ENCODE results near the gene RHOG.
"Not testable (repeated sequence)": the region's sequence is repeated elsewhere in the genome, so short reads cannot be mapped to it uniquely, and the experiment has no call there.

Gene RHOG

GRCh38 chr11:3807909-3808860 lies 32.6 kb downstream of the RHOG start, which contains the start of gene PGAP2:
PGAP2 (plus strand) TSS chr11:3808560; CDS start chr11:3811260, 2,700 bp downstream.
- DNase-seq = peak; percentile 38

GRCh38 chr11:3803726-3804495 lies 36.8 kb downstream of the RHOG start:
- no peak for DNase-seq

DNA sequence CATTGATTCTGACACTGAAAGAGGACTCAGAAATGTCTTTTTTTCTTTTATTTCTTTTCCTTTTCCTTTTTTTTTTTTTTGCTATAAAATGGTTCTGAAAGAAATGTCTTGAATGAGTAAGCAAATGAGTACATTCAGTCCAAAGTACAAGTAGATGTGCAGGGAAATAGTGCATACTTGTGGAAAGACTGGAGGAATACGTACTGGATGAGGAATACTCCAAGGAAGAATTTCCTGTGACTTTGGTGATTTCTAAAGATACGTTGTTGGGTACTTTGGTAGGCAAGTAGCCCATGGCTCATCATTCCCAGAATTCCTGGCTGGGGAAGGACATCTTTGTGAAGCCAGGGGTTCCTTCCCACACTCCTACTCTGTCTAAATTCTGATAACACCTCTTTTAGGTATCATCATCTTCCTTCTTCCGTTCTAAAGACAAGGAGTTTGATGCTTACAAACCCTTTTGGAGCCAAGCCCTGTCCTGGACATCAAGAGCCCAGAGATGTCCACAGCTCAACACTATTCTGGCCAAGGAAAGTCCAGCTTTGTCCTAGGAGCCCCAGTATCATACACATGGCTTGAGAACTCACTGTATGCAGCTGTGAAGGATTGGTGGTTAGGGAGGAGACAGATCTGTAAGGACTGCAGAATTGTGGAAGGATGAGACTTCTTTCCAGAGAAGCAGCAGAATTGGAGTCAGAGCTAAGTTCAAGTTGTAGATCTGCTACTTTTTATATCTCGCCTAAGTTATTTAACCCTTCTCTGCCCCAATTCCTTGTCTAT lies 38.6 kb downstream of the RHOG start:
- no peak for DNase-seq

DNA sequence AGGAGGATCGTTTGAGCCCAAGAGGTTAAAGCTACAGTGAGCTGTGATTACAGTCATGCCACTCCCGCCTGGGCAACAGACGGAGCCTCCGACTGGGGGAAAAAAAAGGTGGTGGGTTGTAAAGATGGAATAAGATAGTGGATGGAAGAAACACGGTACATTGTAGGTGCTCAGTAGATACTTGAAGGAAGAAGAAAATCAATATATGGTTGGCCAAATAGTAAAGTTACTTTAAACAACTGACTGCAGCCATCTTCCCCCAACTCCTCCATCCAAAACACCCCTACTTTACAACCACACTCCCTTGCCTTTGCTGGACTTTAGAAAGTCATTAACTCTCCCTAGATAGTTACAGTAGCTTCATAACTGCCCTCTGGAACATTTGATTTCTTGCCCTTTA lies 40.9 kb downstream of the RHOG start:
- no peak for DNase-seq

DNA sequence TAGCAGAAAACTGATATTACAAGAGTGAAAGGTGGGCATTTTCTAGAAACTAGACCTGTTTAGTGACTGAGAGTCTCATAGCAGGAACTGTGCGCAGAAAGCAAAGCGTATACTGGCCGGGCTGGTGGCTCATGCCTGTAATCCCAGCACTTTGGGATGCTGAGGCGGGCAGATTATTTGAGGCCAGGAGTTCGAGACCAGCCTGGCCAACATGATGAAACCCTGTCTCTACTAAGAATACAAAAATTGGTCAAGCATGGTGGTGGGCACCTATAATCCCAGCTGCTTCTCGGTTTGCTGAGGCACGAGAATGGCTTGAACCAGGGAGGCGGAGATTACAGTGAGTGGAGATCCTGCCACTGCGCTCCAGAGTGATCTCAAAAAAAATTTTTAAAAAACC lies 41.6 kb downstream of the RHOG start:
- no peak for DNase-seq

DNA sequence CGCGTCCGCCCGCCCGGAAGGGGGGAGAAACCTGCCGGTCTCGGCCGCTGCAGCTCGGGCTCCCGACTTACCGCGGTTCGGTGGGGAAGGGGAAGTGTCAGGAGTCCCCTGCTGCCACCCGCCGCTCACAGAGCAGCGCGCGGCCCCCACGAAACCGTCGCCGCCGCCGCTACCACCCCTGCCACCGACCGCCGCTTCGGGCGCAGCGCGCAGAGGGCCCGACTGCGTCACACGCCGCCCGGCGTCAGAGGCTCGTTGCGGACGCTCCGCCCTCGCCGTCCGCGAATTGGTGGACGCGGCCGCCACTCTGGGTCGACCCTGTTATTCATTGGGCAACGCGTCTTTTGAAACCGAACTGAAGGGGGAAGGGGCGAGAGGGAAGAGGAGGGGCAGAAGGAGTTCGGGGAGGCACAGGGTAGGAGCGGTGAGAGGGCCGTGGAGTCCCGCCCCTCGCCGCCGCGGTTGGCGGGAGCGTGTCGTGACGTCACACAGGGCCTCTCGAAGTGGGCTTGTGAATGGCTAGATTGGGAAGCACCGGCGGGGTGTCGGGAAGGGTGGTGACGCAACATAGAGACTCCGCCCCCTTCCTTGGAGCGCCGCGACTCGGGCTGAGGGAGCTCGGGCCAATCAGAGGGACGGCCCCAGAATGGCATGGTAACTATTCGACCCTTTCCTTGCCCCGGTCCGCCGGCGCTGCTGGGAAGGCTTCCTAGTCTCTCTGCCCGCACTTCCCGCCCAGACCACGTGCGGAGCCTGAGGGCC lies 43.2 kb downstream of the RHOG start, which contains the start of gene NUP98:
Gene NUP98 (minus strand): TSS at position 226 of the 762 bp plus-strand sequence. CDS start 15,437 bp downstream, outside the sequence.
- DNase-seq = peak; percentile 99

DNA sequence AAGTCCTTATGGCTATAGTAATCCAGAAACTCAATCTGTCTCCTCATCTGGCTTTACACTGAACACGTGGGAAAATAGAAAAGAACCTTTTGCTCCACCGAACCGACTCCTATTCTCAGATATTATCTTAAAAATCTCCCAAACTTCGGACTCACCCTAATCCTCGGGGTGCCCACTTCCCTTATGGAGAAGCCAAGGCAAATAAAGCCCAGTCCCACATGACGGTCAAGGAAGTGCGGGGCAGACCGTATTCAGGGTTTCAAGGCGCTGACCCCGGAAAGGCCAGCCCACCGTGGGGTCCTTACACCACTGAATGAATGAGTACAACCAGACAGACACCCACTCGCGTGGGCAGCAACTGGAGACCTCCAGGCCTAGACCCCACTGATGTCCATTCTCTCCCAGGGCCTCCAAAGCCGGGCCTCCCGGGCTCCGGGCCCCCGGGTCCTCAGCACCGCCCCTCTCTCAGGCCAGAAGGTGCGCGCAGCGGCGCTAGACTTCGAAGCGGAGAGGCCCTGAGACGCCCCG lies 43.9 kb downstream of the RHOG start:
- no peak for DNase-seq

GRCh38 chr11:3796346-3796745 lies 44.4 kb downstream of the RHOG start:
- no peak for DNase-seq

GRCh38 chr11:3796002-3796311 lies 44.8 kb downstream of the RHOG start:
- DNase-seq = no peak

- no peak for DNase-seq
These were observed 45.4 kb downstream of the RHOG start for GRCh38 chr11:3795131-3796001.

DNA sequence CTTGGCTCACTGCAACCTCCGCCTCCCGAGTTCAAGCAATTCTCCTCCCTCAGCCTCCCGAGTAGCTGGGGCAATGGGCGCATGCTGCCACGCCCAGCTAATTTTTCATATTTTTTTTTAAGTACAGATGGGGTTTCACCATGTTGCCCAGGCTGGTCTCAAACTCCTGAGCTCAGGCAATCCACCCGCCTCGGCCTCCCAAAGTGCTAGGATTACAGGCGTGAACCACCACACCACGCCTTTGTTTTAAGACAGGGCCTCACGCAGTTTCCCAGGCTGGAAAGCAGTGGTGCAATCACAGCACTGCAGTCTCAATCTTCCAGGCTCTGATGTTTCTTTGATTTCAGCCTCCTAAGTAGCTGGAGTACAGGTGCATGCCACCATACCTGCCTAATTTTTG lies 46.4 kb downstream of the RHOG start:
- not testable (repeated sequence) for DNase-seq

DNA sequence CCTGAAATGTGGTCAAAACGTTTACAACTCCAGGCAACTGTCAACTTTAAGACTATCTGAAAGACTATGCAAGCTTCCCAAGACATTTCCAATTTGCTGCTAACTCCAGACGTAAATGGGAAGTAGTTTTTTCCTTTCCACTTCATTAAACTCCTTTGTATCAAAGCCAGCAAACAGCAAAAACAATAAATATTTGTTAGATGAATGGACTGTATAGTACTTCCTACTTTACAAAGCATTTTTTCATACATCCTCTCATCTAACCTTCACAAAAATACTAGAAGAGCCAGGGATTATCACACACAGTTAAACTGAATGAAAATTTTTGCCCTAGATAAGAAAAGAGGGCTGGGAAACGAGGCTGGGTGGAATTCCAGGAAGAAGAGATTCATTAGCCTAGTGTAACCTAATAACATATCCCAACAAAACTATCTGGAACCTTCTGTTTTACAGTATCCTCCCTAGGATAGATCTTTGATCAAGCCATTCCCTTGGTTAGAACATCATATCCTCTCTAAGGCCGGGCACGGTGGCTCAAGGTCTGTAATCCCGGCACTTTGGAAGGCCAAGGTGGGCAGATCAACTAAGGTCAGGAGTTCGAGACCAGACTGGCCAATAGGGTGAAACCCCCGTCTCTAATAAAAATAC lies 53.9 kb downstream of the RHOG start:
- no peak for DNase-seq

DNA sequence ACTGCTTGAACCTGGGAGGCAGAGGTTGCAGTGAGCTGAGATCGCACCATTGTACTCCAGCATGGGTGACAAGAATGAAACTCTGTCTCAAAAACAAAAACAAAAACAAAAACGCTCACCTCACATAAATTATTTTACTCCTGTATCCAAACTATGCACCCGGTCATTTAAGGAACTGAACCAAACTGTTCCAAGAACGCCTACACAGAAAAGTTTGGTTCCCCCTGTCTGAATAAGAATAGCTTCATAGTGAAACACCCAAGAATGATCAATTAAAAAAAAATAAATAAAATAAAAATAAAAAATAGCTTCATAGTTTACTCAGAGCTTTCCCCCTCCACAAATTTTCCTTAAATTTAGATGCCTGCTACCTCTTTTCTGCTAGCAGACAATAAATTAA lies 57.1 kb downstream of the RHOG start:
- no peak for DNase-seq

DNA sequence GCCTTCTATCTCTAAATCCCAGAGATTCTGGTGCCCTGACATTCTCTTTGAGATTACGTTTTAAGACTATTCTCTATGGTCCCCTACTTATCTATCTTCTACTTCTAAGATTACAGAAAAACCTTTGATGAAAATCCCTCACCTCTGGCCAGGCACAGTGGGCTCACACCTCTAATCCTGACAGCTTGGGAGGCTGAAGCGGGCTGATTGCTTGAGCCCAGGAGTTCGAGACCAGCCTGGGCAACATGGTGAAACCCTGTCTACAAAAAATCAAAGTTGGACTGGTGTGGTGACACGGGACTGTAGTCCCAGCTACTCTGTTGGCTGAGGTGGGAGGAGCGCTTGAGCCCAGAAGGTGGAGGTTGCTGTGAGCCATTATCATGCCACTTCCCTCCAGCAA lies 57.8 kb downstream of the RHOG start:
- no peak for DNase-seq

- DNase-seq = no peak
These were observed 59.3 kb downstream of the RHOG start for GRCh38 chr11:3781423-3781822.
